Panc1 (cell line): ENCODE measurements around the gene HS3ST5. TPM values are rescaled to one million over a fixed set of nuclear protein-coding genes. Genes with fewer than 3 reads are reported as not detected.

ENCODE experiments used
- ATAC-seq: fragments of 200-7000 bp; cut with Tn5 transposase; 2 replicates; pipeline ENCODE4 v1.9.1; 2020; ENCODE audit warnings: mild to moderate bottlenecking, moderate library complexity
- BruUV-seq: library from RNA; stranded (reverse); fragments of 400-500 nt; replicated peaks from 2 replicates; lab custom pipeline; 2021; lab: Mats Ljungman, UMichigan
- CTCF ChIA-PET: fragments of 300-600 bp; sonication (Branson Sonifier 250); formaldehyde crosslinking; loops from one replicate; lab custom pipeline; 2022; ENCODE audit warnings: antibody characterized with exemption; lab: Charles Lee
- POLR2A ChIA-PET: fragments of 300-600 bp; sonication (Branson Sonifier 250); formaldehyde crosslinking; loops from one replicate; lab custom pipeline; 2022; ENCODE audit warnings: antibody characterized with exemption; lab: Charles Lee
- DNase-seq: peaks from one replicate; pipeline ENCODE4 v3.0.0-alpha.2; 2010; ENCODE audit warnings: low read depth, low spot score
- H3K27ac ChIP-seq: 2 replicates; pipeline ENCODE4 v1.5.1; 2011; ENCODE audit warnings: mild to moderate bottlenecking, low read length, inconsistent platforms
- H3K27me3 ChIP-seq: fragments of 200-500 bp; sonication (Bioruptor generic); 2 replicates; pipeline ENCODE4 v1.6.0; 2014; ENCODE audit warnings: low read length, inconsistent platforms; ENCODE audit not compliant: control insufficient read depth, insufficient read depth
- H3K36me3 ChIP-seq: fragments of 200-500 bp; sonication (Bioruptor generic); 2 replicates; pipeline ENCODE4 v1.5.1; 2014; ENCODE audit warnings: inconsistent platforms, mild to moderate bottlenecking, low read length, moderate library complexity; ENCODE audit not compliant: control insufficient read depth, insufficient read depth
- H3K4me1 ChIP-seq: 2 replicates; pipeline ENCODE4 v1.5.1; 2011; ENCODE audit warnings: inconsistent platforms, mild to moderate bottlenecking, low read length, moderate library complexity; ENCODE audit not compliant: control insufficient read depth, insufficient read depth
- H3K4me3 ChIP-seq, 2 experiments: 2 replicates each; pipeline ENCODE4 v1.5.1; 2011 to 2012; ENCODE audit warnings: low read depth in 2 of 2, low read length in 2 of 2, mild to moderate bottlenecking in 2 of 2, inconsistent platforms in 1 of 2, moderate library complexity in 1 of 2
- H3K9me3 ChIP-seq: fragments of 200-500 bp; sonication (Bioruptor generic); 2 replicates; pipeline ENCODE4 v1.5.1; 2014; ENCODE audit warnings: low read depth, mild to moderate bottlenecking, inconsistent platforms, low read length, moderate library complexity; ENCODE audit not compliant: control insufficient read depth, insufficient read depth
- CTCF ChIP-seq: fragments of 450-650 bp; IDR thresholded peaks from 2 replicates; pipeline ENCODE4 v1.5.1; 2017; ENCODE audit warnings: mild to moderate bottlenecking
- POLR2AphosphoS5 ChIP-seq: IDR thresholded peaks from 2 replicates; pipeline ENCODE4 v1.6.1; 2012; ENCODE audit warnings: mild to moderate bottlenecking, low read depth, low read length, moderate library complexity
- SIN3A ChIP-seq: IDR thresholded peaks from 2 replicates; pipeline ENCODE4 v1.6.1; 2012; ENCODE audit warnings: low read depth, mild to moderate bottlenecking, low read length, moderate library complexity, borderline replicate concordance; ENCODE audit not compliant: insufficient read depth
- TCF7L2 ChIP-seq: IDR thresholded peaks from 2 replicates; pipeline ENCODE4 v1.6.1; 2011; ENCODE audit warnings: mild to moderate bottlenecking, low read depth, low read length, inconsistent platforms
- in situ Hi-C: cut with HindIII; loops from 2 replicates; pipeline ENCODE4 v1.10.0; 2016; ENCODE audit warnings: low sequenced_read_pairs, low pct_unique_long_range_greater_than_20kb
- intact Hi-C: fragments of 100-400 bp; cut with micrococcal nuclease; formaldehyde crosslinking; loops from one replicate; pipeline ENCODE4 v1.10.0; 2022; ENCODE audit not compliant: unreplicated experiment
- total RNA-seq: library from RNA; stranded (reverse); gene quantifications from one replicate; pipeline ENCODE4 v1.2.1, GENCODE V29; 2021; ENCODE audit not compliant: unreplicated experiment
- TF ChIP-seq, protein P1 (sequence below), 2 experiments: IDR thresholded peaks; 2 replicates each; pipeline ENCODE4 v1.6.1; 2011 to 2012; ENCODE audit warnings: low read depth in 2 of 2, control low read depth in 1 of 2, low read length in 1 of 2, mild to moderate bottlenecking in 1 of 2, moderate library complexity in 1 of 2; ENCODE audit not compliant: insufficient read depth in 1 of 2

The HS3ST5 gene
- total RNA-seq, 1 experiment from 2014 or later, result 0.05 TPM

GRCh38 chr6:114106020-114106419 is 236.8 kb downstream of the HS3ST5 start:
- ATAC-seq (no peak), DNase-seq (no peak)
- H3K4me1 ChIP-seq, result no peaks in the 10 kb centered on the region
- BruUV-seq, result no TSS peak
- no peaks in the 10 kb centered on the region for H3K9me3 ChIP-seq
- TF ChIP-seq POLR2AphosphoS5, result no peak
- TF ChIP-seq CTCF, result no peak
- TF ChIP-seq SIN3A, result no peak
- TF ChIP-seq TCF7L2, result no peak
- TF ChIP-seq, protein P1, sequence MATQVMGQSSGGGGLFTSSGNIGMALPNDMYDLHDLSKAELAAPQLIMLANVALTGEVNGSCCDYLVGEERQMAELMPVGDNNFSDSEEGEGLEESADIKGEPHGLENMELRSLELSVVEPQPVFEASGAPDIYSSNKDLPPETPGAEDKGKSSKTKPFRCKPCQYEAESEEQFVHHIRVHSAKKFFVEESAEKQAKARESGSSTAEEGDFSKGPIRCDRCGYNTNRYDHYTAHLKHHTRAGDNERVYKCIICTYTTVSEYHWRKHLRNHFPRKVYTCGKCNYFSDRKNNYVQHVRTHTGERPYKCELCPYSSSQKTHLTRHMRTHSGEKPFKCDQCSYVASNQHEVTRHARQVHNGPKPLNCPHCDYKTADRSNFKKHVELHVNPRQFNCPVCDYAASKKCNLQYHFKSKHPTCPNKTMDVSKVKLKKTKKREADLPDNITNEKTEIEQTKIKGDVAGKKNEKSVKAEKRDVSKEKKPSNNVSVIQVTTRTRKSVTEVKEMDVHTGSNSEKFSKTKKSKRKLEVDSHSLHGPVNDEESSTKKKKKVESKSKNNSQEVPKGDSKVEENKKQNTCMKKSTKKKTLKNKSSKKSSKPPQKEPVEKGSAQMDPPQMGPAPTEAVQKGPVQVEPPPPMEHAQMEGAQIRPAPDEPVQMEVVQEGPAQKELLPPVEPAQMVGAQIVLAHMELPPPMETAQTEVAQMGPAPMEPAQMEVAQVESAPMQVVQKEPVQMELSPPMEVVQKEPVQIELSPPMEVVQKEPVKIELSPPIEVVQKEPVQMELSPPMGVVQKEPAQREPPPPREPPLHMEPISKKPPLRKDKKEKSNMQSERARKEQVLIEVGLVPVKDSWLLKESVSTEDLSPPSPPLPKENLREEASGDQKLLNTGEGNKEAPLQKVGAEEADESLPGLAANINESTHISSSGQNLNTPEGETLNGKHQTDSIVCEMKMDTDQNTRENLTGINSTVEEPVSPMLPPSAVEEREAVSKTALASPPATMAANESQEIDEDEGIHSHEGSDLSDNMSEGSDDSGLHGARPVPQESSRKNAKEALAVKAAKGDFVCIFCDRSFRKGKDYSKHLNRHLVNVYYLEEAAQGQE (IDR thresholded peaks at IDR 0.05; ENCODE audit: insufficient read depth in 1 of 2, low read depth in 2 of 2, low read length in 1 of 2), result no peak
- H3K36me3 ChIP-seq, result no peaks in the 10 kb centered on the region
- peaks cover 7% of the 10 kb centered on the region; the same call in 1 of the 2 replicates for H3K27me3 ChIP-seq
- ChIA-PET POLR2A (no interaction called here), CTCF (no interaction called here)
- in situ Hi-C loops (no loop called here), intact Hi-C loops (no loop called here)
- H3K4me3 ChIP-seq, result no peak overlapping the region
- H3K27ac ChIP-seq, result no peak overlapping the region

DNA sequence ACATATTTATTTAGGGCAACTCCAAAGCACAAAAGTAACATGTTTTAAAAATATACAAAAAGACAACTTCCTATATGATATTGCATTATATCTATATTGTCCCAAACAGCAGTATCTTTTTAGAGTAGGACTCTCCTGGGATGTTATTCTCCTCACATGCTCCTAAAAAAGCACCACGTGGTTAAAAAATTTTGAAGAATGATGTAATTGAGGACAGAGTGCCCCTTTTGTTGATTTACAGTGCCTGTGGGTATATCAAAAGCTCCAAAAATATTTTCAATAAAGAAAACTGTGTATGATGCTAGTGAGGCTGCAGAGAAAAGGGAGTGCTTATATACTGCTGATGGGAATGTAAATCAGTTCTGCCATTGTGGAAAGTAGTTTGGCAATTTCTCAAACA is 241.6 kb downstream of the HS3ST5 start:
- ChIA-PET CTCF (no interaction called here), POLR2A (no interaction called here)
- Histone ChIP-seq H3K36me3 (no peaks in the 10 kb centered on the region), H3K4me3 (no peak overlapping the region), H3K27me3 (peaks cover 6% of the 10 kb centered on the region; the same call in 1 of the 2 replicates), H3K9me3 (no peaks in the 10 kb centered on the region), H3K4me1 (no peaks in the 10 kb centered on the region), H3K27ac (no peak overlapping the region)
- DNase-seq, result no peak
- no TSS peak for BruUV-seq
- in situ Hi-C loops (no loop called here), intact Hi-C loops (no loop called here)
- no peak for ATAC-seq
- TF ChIP-seq, protein P1 (IDR thresholded peaks at IDR 0.05; ENCODE audit: insufficient read depth in 1 of 2, low read depth in 2 of 2, low read length in 1 of 2), result no peak
- TF ChIP-seq POLR2AphosphoS5 (no peak), CTCF (no peak), TCF7L2 (no peak), SIN3A (no peak)
